GM21360 (cell line): ENCODE measurements around the gene MED27.
"Not testable (repeated sequence)": the region's sequence is repeated elsewhere in the genome, so short reads cannot be mapped to it uniquely, and the experiment has no call there.

Experiments used
- ATAC-seq: cut with Tn5 transposase; IDR thresholded peaks from one replicate; pipeline ENCODE4 v1.9.1; 2021; ENCODE audit warnings: mild to moderate bottlenecking, moderate library complexity; ENCODE audit not compliant: unreplicated experiment

MED27 gene

GRCh38 chr9:131937451-131937850, 142.2 kb downstream of the MED27 start:
- no peak for ATAC-seq

GRCh38 chr9:131936929-131937328, 142.7 kb downstream of the MED27 start:
- no peak for ATAC-seq

- no peak for ATAC-seq
These were observed 145.0 kb downstream of the MED27 start for GRCh38 chr9:131934673-131935072.

- no peak for ATAC-seq
These were observed 152.6 kb downstream of the MED27 start for GRCh38 chr9:131927091-131927490.

- ATAC-seq, result no peak
These were observed 153.2 kb downstream of the MED27 start for GRCh38 chr9:131926360-131926922.

GRCh38 chr9:131925677-131926177, 153.9 kb downstream of the MED27 start:
- ATAC-seq, result no peak

- no peak for ATAC-seq
These were observed 155.9 kb downstream of the MED27 start for GRCh38 chr9:131923766-131924165.

GRCh38 chr9:131923132-131923671, 156.5 kb downstream of the MED27 start:
- ATAC-seq, result no peak

- ATAC-seq, result not testable (repeated sequence)
These were observed 158.0 kb downstream of the MED27 start for GRCh38 chr9:131921635-131922034.

- no peak for ATAC-seq
These were observed 160.5 kb downstream of the MED27 start for GRCh38 chr9:131919216-131919615.

GRCh38 chr9:131918481-131918880, 161.2 kb downstream of the MED27 start:
- no peak for ATAC-seq

- ATAC-seq, result no peak
These were observed 162.7 kb downstream of the MED27 start for GRCh38 chr9:131917009-131917408.

- no peak for ATAC-seq
These were observed 164.5 kb downstream of the MED27 start for GRCh38 chr9:131915181-131915580.

GRCh38 chr9:131912671-131913070, 167.0 kb downstream of the MED27 start:
- ATAC-seq, result no peak

- ATAC-seq, result no peak
These were observed 167.6 kb downstream of the MED27 start for GRCh38 chr9:131912069-131912468.

- no peak for ATAC-seq
These were observed 169.1 kb downstream of the MED27 start for GRCh38 chr9:131910572-131910971.

- no peak for ATAC-seq
These were observed 174.5 kb downstream of the MED27 start for GRCh38 chr9:131905144-131905543.

GRCh38 chr9:131899296-131900228, 180.1 kb downstream of the MED27 start:
- no peak for ATAC-seq

- no peak for ATAC-seq
These were observed 186.7 kb downstream of the MED27 start for GRCh38 chr9:131892902-131893500.

- ATAC-seq, result no peak
These were observed 187.4 kb downstream of the MED27 start for GRCh38 chr9:131892162-131892707.

- ATAC-seq, result no peak
These were observed 188.1 kb downstream of the MED27 start for GRCh38 chr9:131891598-131891997.
